ENCODE measurements around the gene TDRD10. TPM values are rescaled to one million over a fixed set of nuclear protein-coding genes. Genes with fewer than 3 reads are reported as not detected.
A peak's percentile ranks its signal among the peaks of the same experiment; 100 is the strongest.

Gene TDRD10
- total RNA-seq, 1 donor from 2014 or later = not detected

GRCh38 chr1:154581766-154582165, 79.7 kb downstream of the TDRD10 start:
- H3K27me3 Mint-ChIP-seq (ENCODE audit: low read depth, unreplicated experiment) = no peaks in the 10 kb centered on the region
- no peak overlapping the region for H3K27ac ChIP-seq (ENCODE audit: low read depth, low read length)
- no peak overlapping the region for H3K4me3 Mint-ChIP-seq (ENCODE audit: unreplicated experiment)
- H3K4me1 ChIP-seq (ENCODE audit: insufficient read depth, low read length) = no peaks in the 10 kb centered on the region
- peaks cover 64% of the 10 kb centered on the region for H3K36me3 Mint-ChIP-seq (ENCODE audit: low read depth, unreplicated experiment)
- no peak overlapping the region for H3K4me2 ChIP-seq (ENCODE audit: low read length)
- no peak overlapping the region for H3K27ac Mint-ChIP-seq (ENCODE audit: unreplicated experiment)
- H3K9ac ChIP-seq (ENCODE audit: low read length) = no peak overlapping the region
- no peak overlapping the region for H3K4me3 ChIP-seq (ENCODE audit: insufficient read depth, low read depth, low read length)
- peaks cover 65% of the 10 kb centered on the region for H3K36me3 ChIP-seq (ENCODE audit: insufficient read depth, low read length)
- no peak overlapping the region for H2AFZ ChIP-seq (ENCODE audit: low read depth, low read length)
- no peaks in the 10 kb centered on the region for H3K27me3 ChIP-seq (ENCODE audit: insufficient read depth, low read length)
- no peaks in the 10 kb centered on the region for H3K79me2 ChIP-seq (ENCODE audit: insufficient read depth, low read length)
- TF ChIP-seq EZH2 (IDR thresholded peaks at IDR 0.05; ENCODE audit: insufficient read depth, low read length) (no peak), CTCF (IDR thresholded peaks at IDR 0.05; ENCODE audit: insufficient read depth, low read depth, low read length) (no peak)
- no peak for FAIRE-seq
- no peaks in the 10 kb centered on the region for H3K9me3 ChIP-seq (ENCODE audit: insufficient read depth, low read depth, low read length)
- H3K9me3 Mint-ChIP-seq (ENCODE audit: unreplicated experiment) = no peaks in the 10 kb centered on the region
- peaks cover 41% of the 10 kb centered on the region for H3K4me1 Mint-ChIP-seq (ENCODE audit: low read depth, unreplicated experiment)
- DNase-seq (ENCODE audit: low read depth) = no peak
- peaks cover 63% of the 10 kb centered on the region for H4K20me1 ChIP-seq (ENCODE audit: insufficient read depth, low read length)

- FAIRE-seq (no peak), DNase-seq (ENCODE audit: low read depth) (no peak)
- Histone ChIP-seq H3K27ac (ENCODE audit: low read depth, low read length) (no peak overlapping the region), H3K9ac (ENCODE audit: low read length) (no peak overlapping the region), H3K4me3 (ENCODE audit: insufficient read depth, low read depth, low read length) (no peak overlapping the region), H3K36me3 (ENCODE audit: insufficient read depth, low read length) (peaks cover 76% of the 10 kb centered on the region), H2AFZ (ENCODE audit: low read depth, low read length) (no peak overlapping the region), H3K79me2 (ENCODE audit: insufficient read depth, low read length) (no peaks in the 10 kb centered on the region), H4K20me1 (ENCODE audit: insufficient read depth, low read length) (peaks cover 70% of the 10 kb centered on the region), H3K4me1 (ENCODE audit: insufficient read depth, low read length) (no peaks in the 10 kb centered on the region), H3K9me3 (ENCODE audit: insufficient read depth, low read depth, low read length) (no peaks in the 10 kb centered on the region), H3K27me3 (ENCODE audit: insufficient read depth, low read length) (no peaks in the 10 kb centered on the region), H3K4me2 (ENCODE audit: low read length) (no peak overlapping the region)
- H3K9me3 Mint-ChIP-seq (ENCODE audit: unreplicated experiment) = no peaks in the 10 kb centered on the region
- no peak overlapping the region for H3K4me3 Mint-ChIP-seq (ENCODE audit: unreplicated experiment)
- H3K4me1 Mint-ChIP-seq (ENCODE audit: low read depth, unreplicated experiment) = peaks cover 41% of the 10 kb centered on the region
- no peaks in the 10 kb centered on the region for H3K27me3 Mint-ChIP-seq (ENCODE audit: low read depth, unreplicated experiment)
- H3K27ac Mint-ChIP-seq (ENCODE audit: unreplicated experiment) = no peak overlapping the region
- H3K36me3 Mint-ChIP-seq (ENCODE audit: low read depth, unreplicated experiment) = peaks cover 65% of the 10 kb centered on the region
- TF ChIP-seq EZH2 (IDR thresholded peaks at IDR 0.05; ENCODE audit: insufficient read depth, low read length) = no peak
- TF ChIP-seq CTCF (IDR thresholded peaks at IDR 0.05; ENCODE audit: insufficient read depth, low read depth, low read length) = no peak
Measured at GRCh38 chr1:154582885-154583284, 80.9 kb downstream of the TDRD10 start.

GRCh38 chr1:154583773-154584172, 81.8 kb downstream of the TDRD10 start:
- Histone ChIP-seq H3K9ac (ENCODE audit: low read length) (no peak overlapping the region), H3K4me1 (ENCODE audit: insufficient read depth, low read length) (no peaks in the 10 kb centered on the region), H3K27me3 (ENCODE audit: insufficient read depth, low read length) (no peaks in the 10 kb centered on the region), H3K9me3 (ENCODE audit: insufficient read depth, low read depth, low read length) (no peaks in the 10 kb centered on the region), H4K20me1 (ENCODE audit: insufficient read depth, low read length) (peaks cover 73% of the 10 kb centered on the region), H2AFZ (ENCODE audit: low read depth, low read length) (no peak overlapping the region), H3K4me3 (ENCODE audit: insufficient read depth, low read depth, low read length) (no peak overlapping the region), H3K36me3 (ENCODE audit: insufficient read depth, low read length) (peaks cover 79% of the 10 kb centered on the region), H3K79me2 (ENCODE audit: insufficient read depth, low read length) (no peaks in the 10 kb centered on the region), H3K4me2 (ENCODE audit: low read length) (no peak overlapping the region), H3K27ac (ENCODE audit: low read depth, low read length) (no peak overlapping the region)
- DNase-seq (ENCODE audit: low read depth) (no peak), FAIRE-seq (no peak)
- TF ChIP-seq EZH2 (IDR thresholded peaks at IDR 0.05; ENCODE audit: insufficient read depth, low read length) (no peak), CTCF (IDR thresholded peaks at IDR 0.05; ENCODE audit: insufficient read depth, low read depth, low read length) (no peak)
- Mint-ChIP-seq H3K36me3 (ENCODE audit: low read depth, unreplicated experiment) (peaks cover 60% of the 10 kb centered on the region), H3K4me3 (ENCODE audit: unreplicated experiment) (no peak overlapping the region), H3K27me3 (ENCODE audit: low read depth, unreplicated experiment) (no peaks in the 10 kb centered on the region), H3K9me3 (ENCODE audit: unreplicated experiment) (no peaks in the 10 kb centered on the region), H3K27ac (ENCODE audit: unreplicated experiment) (peak overlapping the region; percentile 78), H3K4me1 (ENCODE audit: low read depth, unreplicated experiment) (peaks cover 41% of the 10 kb centered on the region)

All from astrocyte (in vitro differentiated cells and primary cell).